ENCODE data around the gene MYH10.

The MYH10 gene

GRCh38 chr17:8499614-8500013, 130.9 kb downstream of the MYH10 start:
- DNase-seq (no peak), ATAC-seq (ENCODE audit: insufficient read depth, low read depth) (no peak)
- no peak overlapping the region for H3K4me3 ChIP-seq (ENCODE audit: low read depth in 1 of 2, low read length in 2 of 2)
- no peaks in the 10 kb centered on the region for H3K79me2 ChIP-seq (ENCODE audit: insufficient read depth, low read length)
- H3K4me2 ChIP-seq (ENCODE audit: insufficient read depth, low read length): no peak overlapping the region
- no peak overlapping the region for H3K9ac ChIP-seq (ENCODE audit: low read depth, low read length)
- no peak overlapping the region for H2AFZ ChIP-seq (ENCODE audit: low read depth, low read length)
- H3K27me3 ChIP-seq (ENCODE audit: insufficient read depth, low read length, poor library complexity): no peaks in the 10 kb centered on the region
- peaks cover 89% of the 10 kb centered on the region for H3K36me3 ChIP-seq (ENCODE audit: insufficient read depth, low read length)
- H3K9me3 ChIP-seq (ENCODE audit: insufficient read depth, low read length, severe bottlenecking): no peaks in the 10 kb centered on the region
- H4K20me1 ChIP-seq (ENCODE audit: insufficient read depth, low read length): peaks cover 3% of the 10 kb centered on the region; the same call in 1 of the 2 replicates
- H3K27ac ChIP-seq (ENCODE audit: low read length): no peak overlapping the region
- no peak for TF ChIP-seq EZH2 (IDR thresholded peaks at IDR 0.05; ENCODE audit: borderline replicate concordance, low read depth, low read length, severe bottlenecking)
- no peak for TF ChIP-seq CTCF (IDR thresholded peaks at IDR 0.05; ENCODE audit: borderline replicate concordance, extremely low read depth, low read length, poor library complexity, severe bottlenecking)
- no peaks in the 10 kb centered on the region for H3K4me1 ChIP-seq (ENCODE audit: insufficient read depth, low read length)

DNA sequence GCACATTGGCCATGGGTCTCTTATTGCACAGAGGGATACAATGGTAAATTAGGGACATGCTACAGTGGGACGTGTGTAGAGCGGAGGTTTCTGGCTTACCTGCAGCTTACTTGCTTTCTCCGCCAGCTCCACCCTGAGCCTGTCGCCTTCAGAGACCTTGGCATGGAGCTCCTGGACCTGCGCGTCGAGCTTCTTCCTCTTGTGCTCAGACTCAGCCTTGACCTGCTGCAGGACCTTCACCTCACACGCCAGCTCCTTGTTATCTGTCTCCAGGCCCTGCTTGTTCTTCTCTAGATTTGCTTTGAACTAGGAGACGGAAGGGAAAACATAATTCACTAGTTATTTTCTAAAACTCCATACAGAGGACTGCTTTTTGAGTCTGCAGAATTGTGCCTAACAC, 131.4 kb downstream of the MYH10 start:
- H3K27me3 ChIP-seq (ENCODE audit: insufficient read depth, low read length, poor library complexity): no peaks in the 10 kb centered on the region
- H3K36me3 ChIP-seq (ENCODE audit: insufficient read depth, low read length): peaks cover 89% of the 10 kb centered on the region
- no peak overlapping the region for H3K9ac ChIP-seq (ENCODE audit: low read depth, low read length)
- H3K4me2 ChIP-seq (ENCODE audit: insufficient read depth, low read length): no peak overlapping the region
- no peaks in the 10 kb centered on the region for H3K79me2 ChIP-seq (ENCODE audit: insufficient read depth, low read length)
- H4K20me1 ChIP-seq (ENCODE audit: insufficient read depth, low read length): peaks cover 3% of the 10 kb centered on the region; the same call in 1 of the 2 replicates
- no peaks in the 10 kb centered on the region for H3K4me1 ChIP-seq (ENCODE audit: insufficient read depth, low read length)
- no peaks in the 10 kb centered on the region for H3K9me3 ChIP-seq (ENCODE audit: insufficient read depth, low read length, severe bottlenecking)
- H2AFZ ChIP-seq (ENCODE audit: low read depth, low read length): no peak overlapping the region
- TF ChIP-seq EZH2 (IDR thresholded peaks at IDR 0.05; ENCODE audit: borderline replicate concordance, low read depth, low read length, severe bottlenecking): no peak
- TF ChIP-seq CTCF (IDR thresholded peaks at IDR 0.05; ENCODE audit: borderline replicate concordance, extremely low read depth, low read length, poor library complexity, severe bottlenecking): no peak
- H3K4me3 ChIP-seq (ENCODE audit: low read depth in 1 of 2, low read length in 2 of 2): no peak overlapping the region
- no peak overlapping the region for H3K27ac ChIP-seq (ENCODE audit: low read length)
- ATAC-seq (ENCODE audit: insufficient read depth, low read depth) (no peak), DNase-seq (no peak)

DNA sequence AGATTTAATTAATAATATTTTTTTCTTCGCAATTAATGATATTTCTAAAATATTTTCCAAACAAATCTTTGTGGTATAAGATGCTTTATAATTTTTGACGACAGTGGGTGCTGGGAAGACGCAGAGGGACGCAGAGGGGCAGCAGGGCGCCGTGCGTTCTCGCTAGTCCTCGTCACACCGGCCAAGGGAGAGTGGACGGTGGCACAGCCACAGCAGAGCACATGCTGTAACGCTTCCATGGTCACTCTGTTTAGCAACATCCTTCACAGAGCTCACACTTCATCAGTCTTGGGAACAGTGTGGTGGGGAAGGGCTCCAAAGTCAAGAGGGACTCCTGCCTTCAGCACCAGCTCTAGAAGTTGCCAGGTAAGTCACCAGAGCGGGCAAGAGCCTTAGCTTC, 134.4 kb downstream of the MYH10 start:
- Histone ChIP-seq H3K36me3 (ENCODE audit: insufficient read depth, low read length) (peaks cover 95% of the 10 kb centered on the region), H3K79me2 (ENCODE audit: insufficient read depth, low read length) (no peaks in the 10 kb centered on the region), H3K4me2 (ENCODE audit: insufficient read depth, low read length) (no peak overlapping the region), H2AFZ (ENCODE audit: low read depth, low read length) (no peak overlapping the region), H3K27ac (ENCODE audit: low read length) (no peak overlapping the region), H3K9ac (ENCODE audit: low read depth, low read length) (no peak overlapping the region), H3K9me3 (ENCODE audit: insufficient read depth, low read length, severe bottlenecking) (no peaks in the 10 kb centered on the region), H3K4me3 (ENCODE audit: low read depth in 1 of 2, low read length in 2 of 2) (no peak overlapping the region), H3K4me1 (ENCODE audit: insufficient read depth, low read length) (no peaks in the 10 kb centered on the region), H4K20me1 (ENCODE audit: insufficient read depth, low read length) (no peaks in the 10 kb centered on the region; the same call in 1 of the 2 replicates), H3K27me3 (ENCODE audit: insufficient read depth, low read length, poor library complexity) (no peaks in the 10 kb centered on the region)
- no peak for ATAC-seq (ENCODE audit: insufficient read depth, low read depth)
- TF ChIP-seq EZH2 (IDR thresholded peaks at IDR 0.05; ENCODE audit: borderline replicate concordance, low read depth, low read length, severe bottlenecking): no peak
- no peak for TF ChIP-seq CTCF (IDR thresholded peaks at IDR 0.05; ENCODE audit: borderline replicate concordance, extremely low read depth, low read length, poor library complexity, severe bottlenecking)
- DNase-seq: no peak

Measured in DND-41 (cell line).